ENCODE measurements around the gene WT1. TPM values are rescaled to one million over a fixed set of nuclear protein-coding genes. Genes with fewer than 3 reads are reported as not detected.

Gene WT1
- total RNA-seq, 1 donor from 2014 or later, result 2.0 TPM

GRCh38 chr11:32386770-32387377 is 48.5 kb downstream of the WT1 start:
- no peak for DNase-seq
- peaks cover 15% of the 10 kb centered on the region for H3K4me1 ChIP-seq
- no peak overlapping the region for H3K4me3 ChIP-seq
- intact Hi-C loops (cut with micrococcal nuclease), result no loop called here
- H3K27me3 ChIP-seq (ENCODE audit: low read depth), result peaks cover 11% of the 10 kb centered on the region
- no peaks in the 10 kb centered on the region for H3K36me3 ChIP-seq
- H3K9me3 ChIP-seq (replicated peaks), result no peaks in the 10 kb centered on the region
- H3K27ac ChIP-seq (replicated peaks), result no peak overlapping the region
- no peak for TF ChIP-seq CTCF (IDR thresholded peaks at IDR 0.05; ENCODE audit: borderline replicate concordance)

GRCh38 chr11:32385998-32386397 is 49.3 kb downstream of the WT1 start:
- peaks cover 19% of the 10 kb centered on the region for H3K27me3 ChIP-seq (ENCODE audit: low read depth)
- intact Hi-C loops (cut with micrococcal nuclease), result no loop called here
- no peak for DNase-seq
- H3K36me3 ChIP-seq, result no peaks in the 10 kb centered on the region
- H3K27ac ChIP-seq (replicated peaks), result no peak overlapping the region
- H3K4me3 ChIP-seq, result no peak overlapping the region
- H3K4me1 ChIP-seq, result peaks cover 15% of the 10 kb centered on the region
- TF ChIP-seq CTCF (IDR thresholded peaks at IDR 0.05; ENCODE audit: borderline replicate concordance), result peak; percentile 62
- H3K9me3 ChIP-seq (replicated peaks), result no peaks in the 10 kb centered on the region

GRCh38 chr11:32382339-32383049 is 52.8 kb downstream of the WT1 start:
- Histone ChIP-seq H3K4me3 (no peak overlapping the region), H3K9me3 (replicated peaks) (peaks cover 9% of the 10 kb centered on the region), H3K27ac (replicated peaks) (no peak overlapping the region), H3K27me3 (ENCODE audit: low read depth) (peaks cover 45% of the 10 kb centered on the region), H3K36me3 (no peaks in the 10 kb centered on the region), H3K4me1 (peaks cover 15% of the 10 kb centered on the region)
- intact Hi-C loops (cut with micrococcal nuclease), result no loop called here
- TF ChIP-seq CTCF (IDR thresholded peaks at IDR 0.05; ENCODE audit: borderline replicate concordance), result no peak
- DNase-seq, result no peak

GRCh38 chr11:32381179-32381578 is 54.2 kb downstream of the WT1 start:
- H3K9me3 ChIP-seq (replicated peaks), result peaks cover 13% of the 10 kb centered on the region
- no peaks in the 10 kb centered on the region for H3K36me3 ChIP-seq
- no peak overlapping the region for H3K27ac ChIP-seq (replicated peaks)
- intact Hi-C loops (cut with micrococcal nuclease), result no loop called here
- peaks cover 51% of the 10 kb centered on the region for H3K27me3 ChIP-seq (ENCODE audit: low read depth)
- H3K4me3 ChIP-seq, result no peak overlapping the region
- peaks cover 2% of the 10 kb centered on the region for H3K4me1 ChIP-seq
- TF ChIP-seq CTCF (IDR thresholded peaks at IDR 0.05; ENCODE audit: borderline replicate concordance), result no peak
- no peak for DNase-seq

- TF ChIP-seq CTCF (IDR thresholded peaks at IDR 0.05; ENCODE audit: borderline replicate concordance), result no peak
- Histone ChIP-seq H3K27ac (replicated peaks) (no peak overlapping the region), H3K36me3 (no peaks in the 10 kb centered on the region), H3K27me3 (ENCODE audit: low read depth) (peaks cover 52% of the 10 kb centered on the region), H3K4me1 (no peaks in the 10 kb centered on the region), H3K9me3 (replicated peaks) (peaks cover 13% of the 10 kb centered on the region), H3K4me3 (no peak overlapping the region)
- DNase-seq, result no peak
- intact Hi-C loops (cut with micrococcal nuclease), result no loop called here
Observed at GRCh38 chr11:32379719-32380118, 55.6 kb downstream of the WT1 start.

Data from left ventricle myocardium inferior (tissue), 1 donor.